Activated CD8-positive, alpha-beta memory T cell treated with anti-CD3 and anti-CD28 coated beads for 4 hours (primary cell): Measurements from ENCODE around the gene AJUBA.
"Not testable (repeated sequence)": the region's sequence is repeated elsewhere in the genome, so short reads cannot be mapped to it uniquely, and the experiment has no call there.

Source experiments
- DNase-seq, 2 donors: peaks; one replicate each; pipeline ENCODE4 v3.0.0-alpha.2; 2020; ENCODE audit warnings: low read depth in 2 of 2

Gene AJUBA

DNA sequence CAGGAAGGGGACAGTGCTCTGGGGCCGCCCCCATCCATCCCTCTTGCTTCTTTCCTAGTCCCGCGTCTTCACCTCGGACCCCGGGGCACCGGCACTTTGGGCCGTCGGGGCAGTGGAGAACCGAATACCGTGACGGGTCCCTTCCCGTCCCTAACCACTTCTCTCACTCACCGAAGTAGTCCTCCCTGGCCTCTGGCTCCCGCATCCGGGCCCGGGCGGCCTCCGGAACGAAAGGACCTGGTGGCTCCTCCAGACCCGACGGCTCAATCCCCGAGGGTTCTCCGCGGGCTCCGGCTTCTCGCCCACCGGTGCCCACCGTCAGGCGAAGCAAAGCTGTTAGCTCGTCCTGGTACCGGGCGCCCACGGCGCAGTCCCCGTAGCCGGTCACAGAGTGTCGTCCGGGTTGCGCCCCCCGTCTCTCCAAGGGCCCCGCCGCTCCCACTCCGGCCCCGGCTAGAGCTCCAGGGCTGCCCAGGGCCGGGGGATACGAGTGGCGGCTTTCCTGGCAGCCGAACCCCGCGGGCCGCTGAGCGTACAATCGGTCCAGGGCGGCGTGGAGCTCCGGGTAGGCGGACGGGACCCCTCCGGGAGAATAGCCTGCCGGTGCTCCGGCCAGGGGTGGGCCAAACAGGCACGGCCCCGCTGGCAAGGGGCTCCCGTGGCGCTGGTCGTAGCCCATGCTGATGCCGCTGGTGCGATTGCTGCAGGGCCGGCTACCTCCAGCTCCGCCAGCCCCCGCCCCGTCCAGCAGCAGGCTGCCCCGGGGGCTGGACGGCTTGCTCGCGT lies 1.1 kb downstream of the AJUBA start:
- DNase-seq: no peak

DNA sequence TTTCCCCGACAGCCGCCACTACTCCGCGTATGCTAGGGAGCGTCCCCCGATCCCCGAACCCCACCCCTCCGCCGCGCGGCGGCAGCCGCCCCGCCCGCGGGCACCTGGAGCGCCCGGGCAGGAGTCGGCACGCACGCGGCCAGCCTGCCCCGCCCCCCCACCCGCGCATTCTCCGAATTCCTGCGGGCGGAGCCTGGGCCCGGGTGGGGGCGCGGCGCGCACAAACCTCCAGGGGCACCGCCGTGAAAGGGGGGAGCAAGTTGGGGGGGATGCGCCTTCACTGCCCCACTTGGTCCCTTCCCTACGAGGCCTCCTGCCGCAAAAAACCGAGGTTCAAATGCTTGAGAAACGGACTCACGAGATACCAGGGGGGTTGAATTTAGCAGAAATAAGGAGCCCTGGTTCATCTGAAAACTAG lies 1.7 kb downstream of the AJUBA start:
- DNase-seq: no peak

DNA sequence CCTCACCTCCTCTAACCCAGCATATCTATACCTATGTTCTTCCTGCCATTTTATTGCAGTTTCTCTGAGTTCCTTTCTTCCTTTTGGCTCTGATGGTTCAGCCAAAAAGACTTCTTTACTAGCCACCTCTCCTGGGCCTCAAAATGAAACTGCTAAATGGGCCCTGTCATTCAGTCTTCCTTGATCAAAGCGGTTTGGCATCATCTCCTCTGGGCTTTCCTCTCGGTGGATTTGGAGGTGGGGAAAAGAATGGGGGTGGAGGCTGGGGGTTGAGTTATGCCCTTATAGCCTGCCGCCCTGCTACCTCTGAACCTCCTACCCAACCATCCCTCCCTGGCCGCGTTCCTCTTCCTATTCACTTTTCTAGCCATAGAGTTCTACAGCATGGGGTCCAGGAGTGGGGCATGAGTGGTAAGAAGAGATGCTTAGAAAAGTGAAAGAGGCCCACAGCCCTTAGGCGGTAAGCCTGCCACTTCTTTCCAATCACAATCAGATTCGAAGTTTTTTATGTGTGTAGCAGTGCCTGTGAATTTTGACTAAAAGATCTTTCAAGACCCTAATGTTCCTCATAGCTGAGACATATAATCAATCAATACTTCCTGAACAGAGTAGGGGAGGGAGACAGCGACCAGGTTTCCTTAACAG lies 2.5 kb downstream of the AJUBA start:
- DNase-seq: no peak

DNA sequence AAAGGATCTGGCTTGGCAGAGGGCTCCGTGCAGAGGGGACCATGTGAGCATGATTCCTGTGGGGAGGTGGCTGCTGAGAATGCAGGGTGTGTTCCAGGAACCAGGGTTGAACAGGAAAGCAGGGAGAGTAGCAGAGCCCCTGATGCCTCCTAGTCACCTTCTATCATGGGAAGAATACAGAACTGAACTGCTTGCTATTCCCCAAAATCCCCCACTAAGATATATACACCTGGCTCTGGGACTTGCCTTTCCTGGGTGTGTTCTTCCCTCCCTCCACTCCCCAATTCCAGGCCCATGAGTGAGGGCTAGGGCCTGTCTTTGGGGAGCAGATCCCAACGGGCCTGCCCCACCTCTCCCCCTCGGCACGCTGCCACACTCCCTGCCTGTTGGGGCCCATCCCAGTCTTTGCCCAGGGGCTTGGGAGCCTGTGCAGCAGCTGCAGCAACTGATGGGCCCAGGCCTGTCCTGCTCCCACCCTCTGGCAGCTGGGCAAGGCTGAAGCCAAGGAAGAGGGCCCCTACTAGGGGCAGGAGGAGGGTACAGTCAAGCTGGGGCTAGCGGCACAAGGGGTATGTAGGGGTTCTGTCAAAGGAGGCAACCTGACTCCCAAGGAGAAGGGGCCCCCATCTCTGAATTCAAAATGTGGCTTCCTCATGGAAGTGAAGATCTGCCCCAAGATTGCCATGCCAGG lies 3.2 kb downstream of the AJUBA start:
- no peak for DNase-seq

DNA sequence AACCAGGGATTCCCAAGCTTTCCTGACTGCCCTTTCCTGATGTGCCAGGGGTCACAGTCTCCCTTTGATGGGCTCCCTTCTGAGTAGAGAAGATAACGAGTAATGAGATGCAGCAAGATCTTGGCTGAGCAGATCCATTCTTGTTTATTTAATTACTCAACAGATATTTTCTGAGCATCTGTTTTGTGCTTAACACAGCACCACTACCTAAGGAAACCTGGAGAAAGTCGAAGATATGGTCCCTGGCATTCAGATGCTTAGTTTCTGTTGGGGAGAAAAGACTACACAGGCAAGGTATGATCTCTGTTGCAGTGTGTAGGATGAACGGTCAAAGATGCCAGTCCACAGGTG lies 3.9 kb downstream of the AJUBA start:
- DNase-seq: no peak

DNA sequence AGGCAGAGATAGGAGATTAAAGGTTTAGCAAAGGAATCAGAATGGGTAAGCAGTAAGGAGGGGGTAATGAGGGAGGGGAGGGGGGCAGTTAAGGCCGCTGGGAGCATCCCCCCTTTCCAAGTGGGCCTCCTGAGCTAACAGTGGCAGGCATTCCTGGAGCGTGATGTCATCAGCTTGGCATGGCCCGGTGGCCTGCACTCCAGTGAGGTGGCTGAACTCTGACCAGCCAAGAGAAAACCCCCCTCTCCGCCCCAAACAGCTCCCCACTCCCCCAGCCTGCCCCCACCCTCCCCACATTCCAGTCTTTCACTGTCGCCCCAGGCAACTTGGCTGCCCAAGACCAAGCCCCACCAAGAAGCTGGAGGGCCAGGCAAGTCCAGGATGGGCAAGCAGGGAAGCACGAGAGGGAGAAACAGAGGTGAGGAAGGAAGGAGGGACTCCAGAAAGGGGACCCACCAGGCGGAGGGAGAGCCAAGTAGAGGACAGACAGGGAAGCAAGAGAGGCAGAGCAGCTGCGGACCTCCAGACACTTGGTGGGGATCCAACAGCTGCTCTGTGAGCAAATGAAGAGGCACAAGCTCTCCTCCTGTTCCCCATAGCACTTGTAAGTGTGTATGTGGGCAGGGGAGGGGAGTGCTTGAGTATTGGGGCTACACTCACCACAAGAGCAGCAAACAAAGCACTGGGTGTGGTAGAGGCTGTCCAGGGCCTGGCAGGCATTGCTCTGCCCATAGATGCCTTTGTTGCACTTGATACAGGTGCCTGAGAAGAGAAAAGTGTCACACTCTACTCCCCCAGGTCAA lies 4.5 kb downstream of the AJUBA start:
- DNase-seq: no peak

DNA sequence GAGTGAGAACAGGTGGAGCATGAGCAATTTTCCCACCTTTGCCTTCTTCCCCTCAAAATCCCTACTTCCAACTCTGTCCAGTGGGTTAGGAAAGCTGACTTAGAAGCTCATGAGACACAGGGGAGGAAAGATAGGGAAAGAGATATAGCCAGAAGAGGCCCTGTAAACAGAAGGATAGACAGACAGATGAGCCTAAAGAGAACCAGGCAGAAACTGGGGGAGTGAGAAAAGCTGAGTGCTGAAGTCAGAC lies 5.0 kb downstream of the AJUBA start:
- no peak for DNase-seq

DNA sequence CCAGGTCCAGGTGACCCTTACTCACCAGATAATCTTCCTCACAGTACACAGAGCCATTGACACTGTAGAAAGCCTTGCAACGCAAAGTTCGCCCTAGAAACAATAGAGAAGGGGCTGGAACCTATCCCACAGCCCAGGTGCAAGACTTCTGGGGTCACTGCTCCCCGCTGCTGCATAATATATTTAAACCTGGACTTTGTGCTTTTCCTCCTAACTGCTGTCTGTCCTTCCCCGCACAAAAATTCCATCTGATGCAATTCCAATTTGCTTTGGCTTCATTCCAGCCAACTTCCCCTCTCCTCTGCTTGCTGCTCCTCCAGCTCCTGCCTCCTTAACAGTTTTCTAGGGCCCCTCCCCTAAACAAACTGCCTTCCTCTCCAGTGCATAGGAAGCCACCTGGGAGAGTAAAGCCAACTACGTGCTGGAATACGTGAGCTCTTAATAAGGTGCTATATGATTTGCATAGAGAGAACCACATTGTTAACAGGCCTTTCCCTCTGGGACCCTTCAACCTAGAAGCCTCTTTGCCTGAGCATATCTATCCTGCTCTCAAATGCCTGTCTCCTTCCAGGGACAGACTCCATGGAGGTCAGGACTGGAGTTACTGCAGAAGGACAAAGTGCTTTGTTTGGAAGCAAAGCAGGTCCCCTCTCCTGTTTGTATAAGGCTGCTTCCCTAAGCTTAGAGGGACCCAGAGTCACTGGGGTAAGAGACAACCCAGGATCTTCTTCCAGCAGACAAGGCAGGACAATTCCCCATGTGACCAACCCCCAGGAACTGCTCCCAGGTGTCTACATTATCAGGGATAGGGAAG lies 5.5 kb downstream of the AJUBA start:
- DNase-seq: no peak

DNA sequence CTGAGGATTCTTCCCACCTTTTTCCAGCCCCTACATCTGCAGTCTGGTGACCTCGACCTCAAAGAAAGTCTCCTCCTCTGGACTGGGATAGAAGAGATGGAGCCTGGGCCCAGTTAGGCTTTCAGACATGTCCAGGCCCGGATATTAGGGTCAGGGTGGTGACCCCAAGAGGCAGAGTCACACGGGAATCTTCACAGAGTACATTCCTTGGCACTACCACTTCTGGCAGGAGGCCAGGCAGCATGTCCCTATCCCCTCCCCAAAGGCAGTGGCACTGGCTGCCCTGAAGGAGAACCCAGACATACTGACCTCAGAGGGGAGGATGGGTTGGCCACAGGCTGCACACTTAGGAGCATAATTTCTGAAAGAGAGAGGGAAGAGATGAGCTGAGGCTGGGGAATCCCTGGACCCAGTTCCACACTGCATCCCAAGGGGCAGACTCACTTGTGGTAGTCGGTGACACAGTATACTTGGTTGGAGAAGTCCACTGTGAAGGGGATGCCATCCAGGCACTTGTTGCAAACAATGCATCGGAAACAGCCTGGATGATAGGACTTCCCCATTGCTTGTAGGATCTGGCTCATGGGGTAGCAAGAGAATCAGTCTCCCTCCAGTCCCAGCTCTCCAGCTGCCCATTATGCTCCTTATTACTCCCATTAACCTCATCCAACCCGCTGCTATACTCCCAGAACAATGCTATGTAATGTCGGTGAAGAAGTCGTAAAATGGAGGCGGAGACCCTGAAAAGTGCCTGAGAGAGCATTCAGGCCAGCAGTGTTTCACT lies 7.6 kb downstream of the AJUBA start:
- DNase-seq: no peak

DNA sequence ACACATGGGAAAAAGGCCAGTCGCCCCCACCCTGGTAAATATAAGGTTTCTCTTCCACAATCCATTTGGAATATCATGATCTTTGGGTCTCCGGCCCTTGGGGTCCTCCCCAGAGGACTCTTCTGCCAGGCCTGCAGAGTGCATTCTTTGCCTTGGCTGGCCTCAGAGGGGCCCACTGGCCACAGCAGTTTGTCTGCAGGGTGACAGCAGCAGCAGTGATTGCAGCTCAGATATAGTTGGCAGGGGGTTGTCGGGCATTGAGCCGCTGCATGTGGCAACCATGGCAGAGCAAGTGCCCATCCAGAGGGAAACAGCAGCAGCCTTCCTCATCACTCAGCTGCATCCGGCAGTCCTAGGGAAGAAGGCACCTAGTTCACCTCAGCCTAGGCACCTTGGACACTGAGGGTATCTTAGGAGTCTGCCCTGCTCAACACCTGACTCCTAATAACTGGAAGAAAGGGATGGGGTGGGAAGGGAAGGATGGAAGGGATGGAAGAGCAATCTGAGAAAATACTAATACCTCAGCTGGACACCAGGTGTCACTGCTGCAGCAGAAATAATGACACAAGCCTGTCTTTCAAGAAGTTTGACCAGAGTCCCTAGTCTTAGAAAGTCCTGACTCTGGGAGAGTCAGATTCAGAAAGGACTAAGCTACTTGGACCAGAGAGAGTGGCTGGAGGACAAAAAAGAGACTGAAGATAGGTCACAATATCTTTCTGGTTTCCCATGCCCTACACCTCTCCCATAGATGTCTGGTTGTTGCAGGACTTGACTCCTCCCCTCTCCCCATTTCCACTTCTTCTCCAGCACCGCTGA lies 8.9 kb downstream of the AJUBA start:
- DNase-seq: no peak

DNA sequence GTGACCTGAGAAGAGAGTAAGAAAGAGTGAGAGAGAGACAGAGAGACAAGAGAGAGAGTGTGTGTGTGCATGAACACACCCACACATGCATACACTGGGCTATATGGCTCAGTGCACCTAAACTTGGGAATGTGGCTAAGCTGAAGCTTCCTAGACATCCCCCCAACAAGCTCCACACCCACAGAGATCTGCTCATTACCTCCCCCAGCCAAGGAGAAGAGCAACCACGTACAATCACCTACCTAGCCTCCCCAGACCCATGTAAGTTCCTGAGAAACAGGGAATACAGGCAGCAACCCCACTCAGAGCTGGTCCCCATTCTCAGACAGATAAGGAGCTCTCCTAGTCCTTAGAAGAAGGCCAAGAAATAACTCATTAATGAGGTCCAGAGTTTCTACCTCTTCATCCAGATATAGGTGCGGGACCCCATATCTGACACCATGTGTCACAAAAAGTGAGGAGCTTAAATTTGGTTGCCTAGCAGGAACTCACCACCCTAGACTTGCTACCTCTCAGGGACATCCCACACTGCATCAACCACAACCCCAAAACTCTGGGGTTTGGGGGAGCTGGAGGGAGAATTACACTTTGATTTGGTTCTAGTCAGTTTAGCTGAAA lies 9.9 kb downstream of the AJUBA start:
- no peak for DNase-seq

DNA sequence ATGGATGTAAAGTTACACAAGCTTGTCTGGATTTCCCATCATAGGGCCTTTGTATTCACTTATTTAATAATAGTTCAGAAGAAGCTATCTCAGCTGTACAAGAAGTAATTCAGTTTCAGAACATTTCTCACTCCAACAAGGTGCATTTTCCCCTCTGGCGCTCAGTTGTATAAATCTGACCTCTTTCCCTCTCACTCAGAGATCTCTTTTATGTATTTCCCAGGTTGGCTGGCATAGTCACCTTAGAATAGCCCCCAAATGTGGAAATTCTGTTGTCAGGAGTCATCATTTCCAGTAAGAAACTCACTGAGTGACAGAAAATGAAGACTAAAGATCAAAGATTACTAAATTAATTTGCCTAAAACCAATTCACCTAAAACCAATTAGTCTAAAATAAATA lies 11.2 kb downstream of the AJUBA start:
- no peak for DNase-seq

DNA sequence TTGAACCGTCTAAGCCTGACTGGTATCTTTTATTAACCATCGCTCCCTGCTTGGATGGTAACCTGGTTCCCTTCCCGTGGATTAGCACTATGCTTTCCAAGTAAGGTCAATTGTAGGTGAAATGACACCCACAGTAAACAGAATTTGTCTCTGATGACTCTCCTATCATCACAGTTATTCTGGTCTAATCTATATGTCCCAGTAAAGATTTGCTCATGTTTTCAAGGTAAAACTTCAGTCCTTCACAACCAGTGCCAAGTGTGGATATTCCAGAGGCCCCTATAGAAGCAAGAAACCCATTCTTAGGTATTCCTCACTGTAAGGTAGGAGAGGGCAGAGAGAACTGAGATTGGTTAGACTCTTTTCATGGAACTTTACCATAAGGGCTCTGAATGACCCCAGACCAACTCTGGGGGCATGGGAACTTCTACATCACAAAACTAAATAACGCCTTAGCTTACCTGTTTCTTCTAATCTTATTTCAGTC lies 15.5 kb downstream of the AJUBA start:
- DNase-seq: no peak

DNA sequence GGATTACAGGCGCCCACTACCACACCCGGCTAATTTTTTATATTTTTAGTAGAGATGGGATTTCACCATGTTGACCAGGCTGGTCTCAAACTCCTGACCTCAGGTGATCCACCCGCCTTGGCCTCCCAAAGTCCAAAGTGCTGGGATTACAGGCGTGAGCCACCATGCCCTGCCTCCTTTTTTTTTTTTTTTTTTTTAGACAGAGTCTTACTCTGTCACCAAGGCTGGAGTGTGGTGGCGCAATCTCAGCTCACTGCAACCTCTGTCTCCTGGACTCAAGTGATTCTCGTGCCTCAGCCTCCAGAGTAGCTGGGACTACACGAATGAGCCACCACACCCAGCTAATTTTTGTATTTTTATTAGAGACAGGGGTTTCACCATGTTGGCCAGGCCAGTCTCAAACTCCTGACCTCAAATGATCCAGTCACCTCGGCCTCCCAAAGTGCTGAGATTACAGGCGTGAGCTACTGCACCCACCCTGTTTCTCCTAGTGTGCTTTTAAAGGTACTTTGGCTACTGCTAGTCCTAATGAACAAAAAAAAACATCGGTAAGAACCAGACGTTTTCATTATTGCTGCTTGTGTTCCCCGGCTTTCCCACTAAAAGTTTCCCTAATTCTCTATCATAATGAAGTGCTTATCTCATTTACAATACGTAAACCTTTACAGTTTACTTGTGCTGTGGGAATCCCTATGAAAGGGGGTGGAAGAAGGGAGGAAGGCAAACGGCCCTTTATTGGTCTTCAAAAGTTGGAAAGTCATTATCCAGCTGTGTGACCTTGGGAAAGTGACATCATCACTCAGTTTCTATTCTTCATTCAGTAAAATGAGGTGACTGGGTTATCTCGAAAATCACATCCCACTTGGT lies 16.2 kb downstream of the AJUBA start:
- not testable (repeated sequence) for DNase-seq

DNA sequence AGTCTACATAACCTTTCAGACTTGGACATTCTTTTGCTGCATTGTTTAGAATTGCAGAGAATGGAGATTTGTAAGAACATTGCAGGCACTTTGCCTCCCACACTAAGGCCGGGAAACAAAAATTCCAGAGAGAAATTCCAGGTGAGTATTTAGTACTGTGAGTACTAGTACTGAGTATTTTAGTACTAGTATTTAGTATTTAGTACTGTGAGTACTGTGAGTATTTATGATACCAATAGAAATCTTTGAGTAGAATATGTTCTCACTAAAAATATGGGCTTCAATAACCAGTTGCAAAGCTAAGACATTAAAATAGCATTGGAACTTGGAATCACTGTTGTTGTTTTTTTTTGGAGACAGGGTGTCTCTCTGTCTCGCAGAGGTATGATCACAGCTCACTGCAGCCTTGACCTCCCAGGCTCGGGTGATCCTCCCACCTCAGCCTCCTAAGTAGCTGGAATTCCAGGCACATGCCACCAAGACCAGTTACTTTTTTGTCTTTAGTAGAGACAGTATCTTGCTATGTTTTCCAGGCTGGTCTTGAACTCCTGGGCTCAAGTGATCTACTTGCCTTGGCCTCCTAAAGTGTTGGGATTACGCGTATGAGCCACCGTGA lies 20.2 kb downstream of the AJUBA start:
- no peak for DNase-seq

DNA sequence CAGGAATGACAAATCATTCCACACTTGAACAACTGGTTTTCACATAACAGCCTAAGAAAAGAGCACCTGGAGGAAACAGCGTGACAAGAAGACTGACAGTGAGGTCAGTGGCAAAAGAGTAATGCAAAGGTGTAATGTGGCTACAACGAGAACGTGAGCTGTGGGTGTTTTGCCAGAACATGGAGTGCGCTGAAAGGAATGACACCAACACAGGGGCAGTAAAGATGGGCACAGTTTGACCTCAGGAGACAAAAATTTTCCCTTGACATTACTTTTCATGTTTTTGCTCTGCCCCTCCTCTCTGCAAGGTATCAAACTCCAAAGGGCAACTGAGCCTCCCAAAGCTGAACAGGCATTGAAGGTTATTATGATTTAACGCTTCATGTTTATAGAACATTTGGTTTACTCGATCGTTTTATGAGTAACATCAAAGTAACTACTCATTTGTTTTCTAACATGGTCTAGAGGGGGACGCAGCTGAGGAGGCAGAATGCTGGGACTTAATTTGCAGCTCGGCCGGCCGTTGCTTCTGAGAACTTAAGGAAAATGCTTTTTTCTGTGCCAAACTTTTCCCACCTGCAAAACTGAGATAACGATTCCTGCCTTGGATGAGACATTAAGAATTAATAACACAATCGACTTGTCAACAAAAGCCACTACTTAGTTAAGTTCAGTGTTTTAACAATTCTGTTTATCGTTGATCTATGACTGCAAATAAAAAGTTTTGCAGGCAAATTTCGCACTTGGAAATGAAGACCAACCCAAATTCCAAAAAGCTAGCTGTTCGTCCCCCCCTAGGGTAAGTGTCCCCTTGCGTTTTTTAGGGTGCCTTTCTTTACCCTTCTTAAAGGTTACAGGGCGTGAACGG lies 26.4 kb downstream of the AJUBA start:
- no peak for DNase-seq

DNA sequence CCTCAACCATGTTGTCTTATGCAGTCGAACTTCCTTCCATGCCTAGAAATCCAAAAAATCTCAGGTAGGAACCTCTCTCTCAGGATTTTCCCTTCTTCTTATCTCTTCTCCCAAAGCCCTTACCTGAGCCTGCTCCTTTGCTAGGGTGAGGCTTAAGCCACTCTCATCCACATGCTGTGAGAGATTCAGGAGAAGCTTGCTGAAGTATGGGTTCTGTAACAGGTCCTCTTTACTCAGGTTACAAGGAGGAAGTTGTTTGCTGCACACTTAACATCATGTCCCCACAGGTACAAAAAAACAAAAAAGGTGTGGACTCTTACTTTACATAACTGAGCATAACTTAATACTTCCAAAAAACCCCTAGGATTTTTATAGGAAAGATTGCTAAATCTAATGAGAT lies 29.9 kb downstream of the AJUBA start:
- no peak for DNase-seq
